ENCODE measurements around the gene CALCR.
"Not testable (repeated sequence)": the region's sequence is repeated elsewhere in the genome, so short reads cannot be mapped to it uniquely, and the experiment has no call there.

Gene CALCR

GRCh38 chr7:93574646-93575554 is at the start of gene CALCR:
Gene CALCR, minus strand, starts transcription at chr7:93574724. Its CDS starts 87,743 bp downstream, at chr7:93486981.
- no peak for DNase-seq (ENCODE audit: low read depth in 1 of 2, low spot score in 1 of 2)

DNA sequence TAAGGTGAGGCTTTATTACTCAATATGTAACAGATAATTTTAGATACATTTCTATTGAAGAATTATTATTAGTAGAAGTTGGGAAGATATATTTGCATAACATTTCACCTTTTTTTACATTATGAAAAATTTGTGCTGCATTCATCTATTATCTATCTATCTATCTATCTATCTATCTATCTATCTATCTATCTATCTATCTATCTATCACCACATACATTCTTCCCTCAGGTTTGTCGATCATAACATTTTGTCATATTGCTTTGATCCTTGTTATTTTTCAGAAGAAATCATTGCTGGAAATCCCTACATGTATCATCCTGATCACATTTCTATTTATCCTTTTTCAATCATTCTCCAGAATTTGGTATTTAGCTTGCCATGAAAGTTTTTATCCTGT is 49.3 kb upstream of the CALCR start:
- DNase-seq (ENCODE audit: low read depth in 1 of 2, low spot score in 1 of 2), result no peak

DNA sequence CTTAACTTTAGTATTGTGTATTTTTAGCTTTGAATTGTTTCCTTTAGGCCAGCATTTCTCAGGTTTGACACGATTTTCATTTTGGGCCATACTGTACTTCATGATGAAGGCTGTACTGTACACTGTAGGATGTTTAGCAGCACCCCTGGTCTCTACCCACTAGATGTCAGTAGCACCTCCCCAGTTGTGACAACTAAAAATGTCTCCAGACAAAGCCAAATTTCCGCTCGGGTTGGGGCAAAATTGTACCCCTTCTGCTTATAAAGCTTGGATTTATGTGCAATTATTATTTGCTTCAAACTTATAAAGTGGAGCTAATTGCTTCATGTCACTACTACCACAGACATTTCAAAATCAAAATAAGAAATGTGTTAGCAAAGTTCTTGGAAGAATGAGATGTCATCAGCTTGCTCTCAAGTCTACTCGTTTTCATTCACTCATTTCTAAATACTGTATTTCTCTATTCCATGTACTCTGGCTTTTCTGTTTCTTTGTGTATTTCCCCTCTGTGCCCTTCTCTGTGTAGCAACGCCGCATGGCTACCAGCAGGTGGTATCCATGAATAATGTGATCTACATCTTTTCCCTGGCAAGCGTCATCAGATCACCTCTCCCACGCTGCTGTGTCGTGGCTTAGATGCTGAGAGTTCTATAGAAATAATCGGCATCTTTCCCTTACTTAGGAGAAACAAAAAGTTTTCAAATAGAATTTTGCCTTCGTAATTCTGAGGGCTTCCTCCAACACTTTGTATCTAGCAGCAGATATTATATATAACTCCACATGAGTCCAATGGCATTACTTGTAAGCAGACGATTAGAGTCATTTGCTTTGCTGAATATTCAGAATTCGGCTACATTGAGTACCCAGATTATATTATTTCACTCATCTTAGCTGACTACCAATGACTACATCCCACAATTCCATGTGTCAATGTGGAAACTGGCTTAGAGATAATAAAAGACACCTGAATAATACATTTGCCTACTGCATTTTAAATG is 47.8 kb upstream of the CALCR start:
- no peak for DNase-seq (ENCODE audit: low read depth in 1 of 2, low spot score in 1 of 2)

GRCh38 chr7:93620864-93621263 is 46.3 kb upstream of the CALCR start:
- no peak for DNase-seq (ENCODE audit: low read depth in 1 of 2, low spot score in 1 of 2)

DNA sequence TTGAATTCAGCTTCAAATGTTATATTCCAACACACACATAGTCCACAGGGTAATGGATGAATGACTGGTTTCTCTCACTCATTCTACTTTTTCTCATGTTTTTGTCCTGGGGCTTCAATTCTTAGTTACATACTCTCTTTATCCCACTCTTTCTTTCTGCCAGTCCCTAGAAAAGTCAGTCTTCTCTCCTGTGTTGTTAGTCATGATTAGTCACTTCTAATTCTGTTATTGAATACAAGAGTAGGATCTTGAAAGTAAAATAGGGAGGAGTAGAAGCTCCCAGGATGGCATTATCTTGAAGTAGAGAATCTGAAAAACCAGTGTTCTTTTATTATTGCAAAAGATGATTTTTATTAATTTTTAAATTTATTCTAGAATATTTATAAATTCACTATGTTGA is 45.5 kb upstream of the CALCR start:
- no peak for DNase-seq (ENCODE audit: low read depth in 1 of 2, low spot score in 1 of 2)

DNA sequence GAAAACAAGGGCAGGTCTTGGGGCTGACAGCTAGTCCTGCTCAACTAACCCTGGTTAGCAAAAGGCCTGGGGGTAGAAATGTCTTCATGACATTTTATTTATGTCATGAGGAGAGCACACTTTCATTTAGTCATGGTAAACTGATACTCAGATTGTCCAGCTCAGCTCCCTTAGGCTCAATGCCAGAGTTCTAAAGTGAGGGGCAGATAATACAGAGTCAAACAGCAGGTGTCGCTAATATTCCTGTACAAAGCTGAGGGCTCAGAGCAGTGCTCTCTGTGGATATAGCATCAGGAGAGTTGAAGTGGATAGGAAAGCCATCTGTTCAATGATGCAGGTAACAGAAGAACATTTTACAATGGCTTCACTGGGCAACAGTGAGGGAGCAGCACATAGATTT is 26.8 kb upstream of the CALCR start:
- DNase-seq (ENCODE audit: low read depth in 1 of 2, low spot score in 1 of 2), result no peak

DNA sequence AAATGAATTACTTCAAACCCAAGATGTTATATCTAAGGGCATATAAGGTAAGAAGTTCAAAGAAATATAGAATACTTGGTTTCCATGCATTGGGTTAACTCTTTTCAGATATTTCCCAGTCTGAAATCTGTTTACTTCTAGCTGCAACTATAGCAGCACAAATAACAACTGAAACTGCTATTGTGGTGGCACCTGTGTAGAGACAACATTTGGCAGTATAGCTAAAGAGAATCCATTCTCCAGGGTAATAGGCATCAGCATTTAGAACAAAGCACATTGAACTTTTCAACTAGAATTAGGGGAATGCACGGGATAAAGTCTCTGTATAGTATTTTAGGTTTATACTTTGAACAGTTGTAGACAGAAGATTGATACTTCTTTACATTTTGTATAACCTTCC is 19.7 kb upstream of the CALCR start:
- DNase-seq (ENCODE audit: low read depth in 1 of 2, low spot score in 1 of 2), result no peak

DNA sequence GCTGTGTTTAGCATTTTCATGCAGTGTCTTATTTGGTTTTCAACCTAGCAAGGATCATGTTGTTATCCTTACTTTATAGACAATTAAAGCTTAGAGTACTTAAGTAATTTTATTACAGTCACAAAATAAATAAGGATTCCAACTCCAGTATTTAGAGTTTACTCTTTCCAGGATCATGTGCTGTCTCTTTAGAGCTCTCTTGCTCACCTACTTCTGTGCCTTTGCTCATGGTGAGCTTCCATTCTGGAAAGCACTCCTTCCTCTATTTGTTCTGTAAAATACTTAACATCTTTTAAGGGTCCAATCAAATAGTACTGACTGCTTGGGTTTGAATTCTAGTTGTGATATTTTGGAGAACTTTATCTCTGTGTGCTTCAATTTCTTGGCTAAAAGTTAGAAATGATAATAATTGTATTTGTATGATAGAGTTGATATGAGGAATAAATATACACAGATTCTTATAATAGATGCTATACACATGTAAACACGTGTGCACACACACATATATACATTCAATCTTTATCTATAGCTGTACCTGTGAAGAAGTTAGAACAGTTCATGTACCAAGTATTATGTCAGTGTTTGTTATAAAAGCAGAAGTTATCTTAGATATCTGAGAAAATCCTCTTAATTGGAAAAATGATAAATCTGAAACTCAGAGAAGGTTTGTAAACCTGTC is 18.2 kb upstream of the CALCR start:
- DNase-seq (ENCODE audit: low read depth in 1 of 2, low spot score in 1 of 2), result no peak

- not testable (repeated sequence) for DNase-seq (ENCODE audit: low read depth in 1 of 2, low spot score in 1 of 2)
Observed at GRCh38 chr7:93591224-93592050, 16.9 kb upstream of the CALCR start.

- not testable (repeated sequence) for DNase-seq (ENCODE audit: low read depth in 1 of 2, low spot score in 1 of 2)
Observed at GRCh38 chr7:93586479-93586865, 11.9 kb upstream of the CALCR start.

DNA sequence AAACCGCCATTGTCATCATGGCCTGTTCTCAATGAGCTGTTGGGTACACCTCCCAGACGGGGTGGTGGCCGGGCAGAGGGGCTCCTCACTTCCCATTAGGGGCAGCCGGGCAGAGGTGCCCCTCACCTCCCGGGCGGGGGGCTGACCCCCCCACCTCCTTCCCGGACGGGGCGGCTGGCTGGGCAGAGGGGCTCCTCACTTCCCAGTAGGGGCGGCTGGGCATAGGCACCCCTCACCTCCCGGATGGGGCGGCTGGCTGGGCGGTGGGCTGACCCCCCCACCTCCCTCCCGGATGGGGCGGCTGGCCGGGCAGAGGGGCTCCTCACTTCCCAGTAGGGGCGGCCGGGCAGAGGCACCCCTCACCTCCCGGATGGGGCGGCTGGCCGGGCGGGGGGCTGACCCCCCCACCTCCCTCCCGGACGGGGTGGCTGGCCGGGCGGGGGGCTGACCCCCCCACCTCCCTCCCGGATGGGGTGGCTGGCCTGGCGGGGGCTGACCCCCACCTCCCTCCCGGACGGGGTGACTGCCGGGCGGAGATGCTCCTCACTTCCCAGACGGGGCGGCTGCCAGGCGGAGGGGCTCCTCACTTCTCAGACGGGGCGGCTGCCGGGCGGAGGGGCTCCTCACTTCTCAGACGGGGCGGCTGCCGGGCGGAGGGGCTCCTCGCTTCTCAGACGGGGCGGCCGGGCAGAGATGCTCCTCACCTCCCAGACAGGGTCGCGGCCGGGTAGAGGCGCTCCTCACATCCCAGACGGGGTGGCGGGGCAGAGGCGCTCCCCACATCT is 11.4 kb upstream of the CALCR start:
- DNase-seq (ENCODE audit: low read depth in 1 of 2, low spot score in 1 of 2), result not testable (repeated sequence)

DNA sequence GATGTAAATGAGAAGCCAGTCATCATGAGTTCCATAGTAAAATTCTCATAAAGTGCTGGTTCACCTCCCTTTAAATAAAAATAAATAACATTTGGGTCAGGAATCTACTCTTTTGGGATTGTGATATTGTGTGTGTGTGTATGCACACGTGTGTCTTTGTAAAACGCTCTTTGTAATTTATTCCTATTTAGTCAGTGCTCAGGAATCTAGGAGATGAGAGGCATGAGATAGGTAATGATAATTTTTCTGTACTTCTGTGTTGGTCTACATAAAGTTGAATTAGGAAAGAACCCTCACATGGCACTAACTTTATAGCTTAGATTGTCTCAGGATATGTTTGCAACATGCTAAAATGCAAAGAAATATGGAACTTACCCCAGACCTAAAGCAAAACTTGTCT is 4.9 kb upstream of the CALCR start:
- no peak for DNase-seq (ENCODE audit: low read depth in 1 of 2, low spot score in 1 of 2)

GRCh38 chr7:93578762-93579161 is 4.2 kb upstream of the CALCR start:
- DNase-seq (ENCODE audit: low read depth in 1 of 2, low spot score in 1 of 2), result no peak

DNA sequence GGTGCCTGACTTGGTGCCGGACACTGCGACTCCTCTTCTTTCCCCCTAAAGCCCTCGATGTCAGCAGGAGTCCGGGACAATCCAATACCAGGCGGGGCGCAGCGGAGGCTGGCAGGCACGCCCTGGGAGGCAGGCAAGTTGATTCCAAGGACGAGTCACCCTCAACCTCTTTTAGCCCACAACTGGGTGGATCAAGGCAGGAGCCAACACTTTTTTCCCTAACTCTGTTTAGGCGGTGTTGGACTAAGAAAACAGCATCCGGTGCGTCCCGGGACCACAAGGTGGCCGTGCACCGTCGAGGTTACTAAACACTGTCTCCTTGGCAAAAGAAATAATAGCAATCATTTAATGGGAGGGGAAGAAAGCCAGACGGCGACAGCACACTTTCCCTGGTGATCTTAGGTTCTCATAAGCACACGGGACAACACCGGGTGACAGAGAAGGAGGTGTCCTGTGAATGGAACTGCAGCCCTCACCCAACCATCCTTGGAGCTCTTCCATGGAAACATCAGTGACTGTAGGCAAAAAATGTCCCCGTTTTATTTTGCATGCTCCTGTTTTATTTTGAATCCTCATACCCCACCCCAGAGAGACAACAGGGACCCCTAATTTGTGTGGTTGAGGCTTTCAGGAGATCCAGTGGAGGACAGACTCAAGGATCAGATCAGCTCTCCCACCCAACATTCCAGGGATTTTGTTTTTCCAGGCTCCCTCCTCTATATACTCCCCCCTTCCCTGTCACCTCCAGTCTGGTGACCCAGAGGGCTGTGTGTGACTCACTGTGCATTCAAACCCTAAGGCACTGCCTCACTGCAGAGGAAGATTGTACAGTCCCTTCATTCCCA is 1.3 kb upstream of the CALCR start:
- DNase-seq (ENCODE audit: low read depth in 1 of 2, low spot score in 1 of 2), result no peak

DNA sequence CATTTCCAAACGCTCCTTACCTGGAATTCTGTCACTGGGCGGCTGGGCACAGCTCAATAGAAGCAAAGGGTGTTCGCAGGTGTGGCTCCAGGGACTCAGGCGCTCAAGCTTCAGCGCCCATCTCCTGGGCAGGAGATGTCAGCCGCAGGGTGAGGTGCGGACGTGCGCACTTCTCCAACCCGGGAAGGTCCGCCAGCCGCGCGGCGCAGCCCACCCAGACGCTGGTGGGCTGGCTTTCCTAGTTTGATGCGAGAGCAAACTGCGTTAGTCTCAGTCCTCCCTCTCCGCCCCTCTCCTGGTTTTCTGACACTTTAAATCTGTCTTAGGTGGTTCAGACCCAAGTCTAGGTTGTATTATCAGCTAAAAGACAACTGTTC is 267 bp downstream of the CALCR start:
- no peak for DNase-seq (ENCODE audit: low read depth in 1 of 2, low spot score in 1 of 2)

- no peak for DNase-seq (ENCODE audit: low read depth in 1 of 2, low spot score in 1 of 2)
Observed at GRCh38 chr7:93569189-93569588, 5.3 kb downstream of the CALCR start.

DNA sequence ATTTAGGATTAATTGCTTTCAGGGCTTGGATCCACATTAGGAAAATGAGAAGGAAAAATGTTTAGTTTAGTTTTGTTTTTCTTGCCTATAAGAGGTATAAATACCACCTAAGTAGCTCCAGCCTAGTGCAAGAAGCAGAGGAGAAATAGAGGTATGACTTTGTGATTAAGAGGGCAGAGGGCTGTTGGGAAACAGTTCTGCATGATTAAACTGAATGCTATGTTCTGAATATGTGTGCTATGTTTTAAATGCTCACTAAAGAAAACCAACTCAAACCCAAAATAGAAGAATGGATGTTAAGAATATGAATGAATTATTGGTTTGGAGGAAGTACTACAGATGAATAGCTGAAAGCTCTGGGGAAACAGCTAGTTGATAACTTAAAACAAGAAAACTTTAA is 7.6 kb downstream of the CALCR start:
- no peak for DNase-seq (ENCODE audit: low read depth in 1 of 2, low spot score in 1 of 2)

GRCh38 chr7:93563584-93563983 is 10.9 kb downstream of the CALCR start:
- no peak for DNase-seq (ENCODE audit: low read depth in 1 of 2, low spot score in 1 of 2)

GRCh38 chr7:93562936-93563335 is 11.6 kb downstream of the CALCR start:
- no peak for DNase-seq (ENCODE audit: low read depth in 1 of 2, low spot score in 1 of 2)

Data from stimulated activated CD4-positive, alpha-beta T cell treated with anti-CD3 and anti-CD28 coated beads, Interleukin-15, amount 100 ng/mL, for 1 hour (primary cell).